GM19043 (cell line): Measurements from ENCODE around the gene WNT11.

Source experiments
- ATAC-seq: cut with Tn5 transposase; IDR thresholded peaks from one replicate; pipeline ENCODE4 v1.9.1; 2021; ENCODE audit warnings: low read depth; ENCODE audit not compliant: unreplicated experiment

Gene WNT11

GRCh38 chr11:76206327-76207081, at the start of gene WNT11:
Gene WNT11 (minus strand): TSS chr11:76206502. CDS start chr11:76206407, 95 bp downstream.
- ATAC-seq, result no peak

DNA sequence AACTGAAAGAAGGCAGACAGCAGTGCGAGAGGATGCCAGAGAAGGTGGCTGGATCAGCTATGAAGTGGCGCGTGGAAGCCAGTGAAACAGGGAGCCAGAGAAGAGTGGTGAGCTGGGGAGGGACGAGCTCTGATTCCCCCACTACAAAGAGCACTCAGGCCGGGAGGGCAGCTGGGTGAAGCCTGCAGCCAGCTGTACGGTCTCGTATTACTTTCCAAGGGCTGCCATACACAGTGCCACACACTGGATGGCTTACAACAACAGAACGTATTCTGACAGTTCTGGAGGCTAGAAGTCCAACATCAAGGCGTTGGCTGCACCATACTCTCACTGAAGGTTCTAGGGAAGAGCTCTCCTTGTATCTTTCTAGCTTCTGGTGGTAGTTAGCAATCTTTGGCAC, 47.1 kb upstream of the WNT11 start:
- ATAC-seq, result no peak

DNA sequence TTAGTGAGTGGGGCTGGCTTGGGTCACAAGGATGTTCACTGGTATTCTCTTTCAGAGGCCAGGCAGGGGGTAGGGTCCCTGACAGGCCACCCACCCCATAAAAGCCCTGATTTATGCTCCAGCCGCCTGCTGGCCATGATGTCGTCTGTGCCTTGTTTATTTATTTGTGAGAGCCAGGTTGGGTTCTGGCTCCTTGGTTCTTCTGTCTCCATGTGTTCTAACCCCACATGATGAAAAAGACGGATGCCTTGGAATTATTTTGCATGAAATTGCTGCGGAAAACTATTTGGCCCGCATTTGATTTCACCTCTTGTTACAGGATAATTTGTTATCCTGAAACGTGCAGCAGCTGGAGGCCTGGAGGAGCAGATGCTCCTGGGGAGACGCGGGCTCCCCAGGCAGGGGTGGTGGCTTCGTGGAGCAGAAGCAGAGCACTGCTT, 46.3 kb upstream of the WNT11 start:
- ATAC-seq, result no peak

GRCh38 chr11:76251576-76251975, 45.3 kb upstream of the WNT11 start:
- ATAC-seq, result no peak

DNA sequence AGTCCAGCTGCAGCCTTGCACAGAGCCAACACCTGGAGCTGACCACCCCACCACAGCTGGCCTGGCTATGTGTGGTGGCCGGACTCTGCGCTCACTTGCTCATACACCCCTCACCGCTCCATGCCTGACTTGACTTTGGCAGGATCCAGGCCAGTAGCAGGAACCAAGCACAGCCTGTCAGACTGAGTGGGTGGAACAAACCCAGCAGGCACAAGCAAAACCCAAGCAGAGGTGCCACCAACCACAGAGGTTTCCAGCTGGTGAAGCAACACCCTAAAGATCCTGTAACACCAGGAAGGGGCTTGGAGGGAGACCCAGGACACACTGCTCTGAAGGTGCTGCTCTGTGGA, 44.9 kb upstream of the WNT11 start:
- ATAC-seq, result no peak

DNA sequence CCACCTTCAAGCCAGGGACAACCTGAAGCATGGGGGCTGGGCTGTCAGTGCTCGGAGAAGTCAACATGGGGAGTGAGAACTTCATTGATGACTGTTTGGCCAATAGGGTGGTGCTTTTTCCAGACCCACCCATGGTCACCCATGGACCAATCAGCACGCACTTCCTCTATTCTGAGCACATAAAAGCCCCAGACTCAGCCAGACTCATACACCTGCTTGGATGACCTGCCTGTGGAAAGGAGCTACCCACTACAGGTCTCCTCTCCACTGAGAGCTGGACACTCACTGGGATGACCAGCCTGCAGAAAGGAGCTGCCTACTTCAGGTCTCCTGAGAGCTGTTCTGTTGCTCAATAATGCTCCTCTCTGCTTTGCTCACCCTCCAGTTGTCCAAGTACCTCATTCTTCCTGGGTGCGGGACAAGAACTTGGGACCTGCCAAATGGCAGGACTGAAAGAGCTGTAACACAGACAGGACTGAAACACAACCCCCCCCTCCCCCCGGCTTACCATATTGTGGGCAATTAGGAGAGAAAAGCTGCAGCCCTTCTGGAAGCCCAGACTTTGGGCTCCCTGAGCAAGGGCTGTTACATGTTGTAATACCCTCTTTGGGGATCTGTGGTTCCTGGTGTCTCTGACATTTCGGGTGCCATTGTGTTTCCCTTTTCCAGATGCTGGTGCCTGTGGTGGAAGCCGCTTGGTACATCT, 44.4 kb upstream of the WNT11 start:
- ATAC-seq, result no peak

DNA sequence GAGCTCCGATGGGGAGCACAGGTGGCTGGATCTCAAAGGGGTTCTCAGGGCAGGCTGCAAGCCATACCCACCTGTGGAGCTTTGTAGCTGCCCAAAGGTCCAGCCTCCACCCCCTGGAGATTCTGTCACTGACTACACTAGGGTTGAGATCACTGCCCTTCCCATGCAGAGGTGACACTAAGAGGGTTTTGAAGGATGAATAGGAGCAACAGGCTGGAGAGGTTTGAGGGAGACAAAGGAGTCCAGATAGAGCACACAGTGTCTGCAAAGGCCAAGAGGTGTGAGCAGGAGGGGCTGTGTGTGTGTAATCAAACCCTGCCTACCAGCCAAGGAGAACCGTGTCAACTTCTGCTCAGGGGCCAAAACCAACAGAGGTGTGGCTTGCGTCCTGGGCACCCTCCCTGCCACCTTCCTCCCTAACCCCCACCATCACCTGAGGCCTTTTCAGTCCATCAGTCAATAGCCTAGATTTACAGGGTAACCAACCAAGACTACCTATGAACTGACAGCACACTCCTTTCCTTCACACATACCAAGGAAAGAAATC, 43.0 kb upstream of the WNT11 start:
- no peak for ATAC-seq

DNA sequence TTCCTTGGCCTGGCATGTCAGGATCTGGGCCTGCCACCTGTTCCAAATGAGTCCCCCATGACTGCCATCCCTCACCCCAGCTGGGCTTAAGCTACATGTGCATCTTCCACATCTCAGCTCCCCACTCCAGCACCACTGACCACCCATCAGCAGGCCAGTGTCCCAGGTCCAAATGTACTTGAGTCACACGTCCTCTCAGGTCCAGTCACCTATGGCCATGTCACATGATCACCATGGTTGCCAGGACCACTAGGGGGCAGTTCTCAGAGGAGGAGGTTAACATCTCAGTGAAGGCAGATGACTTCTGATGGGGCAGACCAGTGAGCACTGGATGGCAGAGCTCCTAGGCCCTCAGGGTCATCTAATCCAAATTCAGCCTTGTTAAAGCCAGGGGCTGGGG, 41.9 kb upstream of the WNT11 start:
- ATAC-seq, result no peak

GRCh38 chr11:76247091-76247490, 40.8 kb upstream of the WNT11 start:
- ATAC-seq, result no peak

DNA sequence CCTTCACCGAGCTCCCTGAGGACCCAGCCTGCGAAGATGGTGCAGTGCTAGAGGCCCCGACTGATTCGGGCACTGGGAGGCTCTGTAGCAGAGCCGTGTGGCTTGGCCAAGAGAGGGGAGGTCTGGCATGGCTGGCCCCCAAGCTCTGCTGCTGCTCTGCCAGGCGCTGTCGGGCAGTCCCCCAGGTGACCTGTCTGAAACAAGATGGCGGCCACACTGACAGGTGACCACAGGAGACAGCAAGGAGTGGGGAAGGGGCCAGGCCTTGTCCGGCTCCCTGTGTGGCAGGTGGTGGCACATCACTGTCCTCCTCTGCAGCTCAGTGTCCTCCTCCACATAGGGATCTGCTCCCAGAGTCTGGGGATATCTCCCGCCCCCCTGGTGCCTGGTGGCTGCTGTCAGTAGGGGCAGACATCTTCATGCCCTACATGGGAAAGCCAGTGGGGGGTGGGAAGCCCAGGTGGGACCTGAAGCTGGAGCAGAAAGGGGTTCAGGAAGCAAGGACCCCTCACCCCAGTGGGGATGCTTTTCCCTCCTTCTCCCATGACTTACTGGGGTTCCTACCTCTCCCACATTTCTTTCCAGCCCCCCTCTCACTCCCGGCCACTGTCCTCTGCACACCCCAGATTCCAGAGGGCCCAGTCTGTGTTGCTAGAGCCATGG, 40.1 kb upstream of the WNT11 start:
- no peak for ATAC-seq

DNA sequence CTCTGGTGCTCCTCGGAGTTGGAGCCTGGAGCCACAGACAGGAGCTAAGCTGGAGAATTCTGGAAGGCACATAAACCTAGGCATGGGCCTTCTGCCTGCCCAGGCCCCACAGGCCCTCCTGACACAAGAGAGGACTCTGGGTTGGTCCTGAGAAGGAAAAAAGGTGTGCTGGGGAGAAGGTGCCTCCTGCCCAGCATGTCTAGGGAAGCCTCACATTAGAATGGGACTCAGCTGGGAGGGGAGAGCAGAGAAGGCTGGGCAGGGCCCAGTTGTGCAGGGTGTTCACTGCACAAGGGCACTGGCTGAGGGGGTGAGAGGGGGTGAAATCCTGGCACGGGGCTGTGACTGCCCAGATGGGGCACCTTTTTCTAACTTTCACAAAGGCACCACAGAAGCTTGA, 39.4 kb upstream of the WNT11 start:
- no peak for ATAC-seq

DNA sequence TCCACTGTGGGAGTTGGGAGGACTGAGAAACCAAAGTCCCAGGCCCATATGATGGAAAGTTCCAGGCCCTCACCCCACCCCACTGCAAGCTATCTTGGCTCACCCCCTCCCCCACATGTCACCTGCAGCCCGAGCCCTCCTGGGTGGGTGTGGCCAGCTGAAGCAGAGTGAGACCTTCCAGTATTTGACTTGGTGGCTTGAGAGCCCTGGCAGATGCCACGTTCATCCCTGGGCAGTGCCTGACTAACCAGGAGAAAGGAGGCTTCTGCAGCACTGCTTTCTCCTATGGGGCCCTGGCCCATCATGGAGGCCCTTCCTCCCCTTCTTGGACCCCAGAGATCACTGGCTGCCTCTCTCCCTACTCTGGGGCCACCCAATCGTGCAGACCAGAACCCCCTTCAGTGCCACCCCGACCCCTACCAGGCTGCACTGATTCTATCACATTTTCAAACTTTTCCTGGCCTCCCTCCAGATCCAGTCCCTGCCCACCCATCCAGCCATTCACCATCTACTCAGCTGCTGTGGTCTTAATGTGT, 38.1 kb upstream of the WNT11 start:
- ATAC-seq, result no peak

GRCh38 chr11:76243957-76244285, 37.6 kb upstream of the WNT11 start:
- ATAC-seq, result no peak

DNA sequence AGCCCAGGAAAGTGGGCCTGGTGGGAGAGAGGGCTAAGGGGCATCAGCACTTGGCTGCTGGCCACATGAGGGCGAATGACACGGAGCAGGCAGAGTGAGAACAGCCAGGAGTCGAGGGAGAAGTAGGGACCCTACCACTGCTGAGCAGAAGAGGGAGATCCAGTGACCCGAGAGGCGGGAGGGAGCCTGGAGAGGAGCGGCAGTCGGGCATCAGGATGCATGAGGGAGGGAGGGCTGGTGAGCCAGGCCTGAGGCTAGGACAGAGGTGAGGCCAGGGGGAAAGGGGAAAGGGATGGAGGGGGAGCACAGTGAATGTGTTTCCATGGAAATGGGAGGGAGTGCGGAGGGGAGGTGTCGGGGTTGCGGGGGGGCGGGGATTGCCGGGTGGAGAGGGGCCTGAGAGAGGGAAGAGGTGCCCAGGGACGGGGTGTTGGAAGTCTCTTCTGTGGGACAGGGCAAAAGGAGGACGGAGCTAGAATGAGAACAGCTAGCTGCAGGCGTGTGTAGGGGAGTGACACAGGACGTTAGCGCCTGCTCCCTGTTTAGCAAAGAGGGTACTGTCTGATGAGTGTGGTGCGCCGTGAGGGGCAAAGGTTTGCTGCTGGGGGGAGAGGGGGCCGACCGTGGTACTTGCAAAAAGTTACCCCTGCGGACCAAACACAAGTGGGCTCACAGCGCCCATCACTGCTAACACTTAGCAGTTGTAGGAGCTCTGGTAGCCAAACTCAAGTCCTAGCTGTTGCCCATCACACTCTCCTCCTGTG, 37.1 kb upstream of the WNT11 start:
- ATAC-seq, result no peak

GRCh38 chr11:76242004-76242779, 35.9 kb upstream of the WNT11 start:
- no peak for ATAC-seq

DNA sequence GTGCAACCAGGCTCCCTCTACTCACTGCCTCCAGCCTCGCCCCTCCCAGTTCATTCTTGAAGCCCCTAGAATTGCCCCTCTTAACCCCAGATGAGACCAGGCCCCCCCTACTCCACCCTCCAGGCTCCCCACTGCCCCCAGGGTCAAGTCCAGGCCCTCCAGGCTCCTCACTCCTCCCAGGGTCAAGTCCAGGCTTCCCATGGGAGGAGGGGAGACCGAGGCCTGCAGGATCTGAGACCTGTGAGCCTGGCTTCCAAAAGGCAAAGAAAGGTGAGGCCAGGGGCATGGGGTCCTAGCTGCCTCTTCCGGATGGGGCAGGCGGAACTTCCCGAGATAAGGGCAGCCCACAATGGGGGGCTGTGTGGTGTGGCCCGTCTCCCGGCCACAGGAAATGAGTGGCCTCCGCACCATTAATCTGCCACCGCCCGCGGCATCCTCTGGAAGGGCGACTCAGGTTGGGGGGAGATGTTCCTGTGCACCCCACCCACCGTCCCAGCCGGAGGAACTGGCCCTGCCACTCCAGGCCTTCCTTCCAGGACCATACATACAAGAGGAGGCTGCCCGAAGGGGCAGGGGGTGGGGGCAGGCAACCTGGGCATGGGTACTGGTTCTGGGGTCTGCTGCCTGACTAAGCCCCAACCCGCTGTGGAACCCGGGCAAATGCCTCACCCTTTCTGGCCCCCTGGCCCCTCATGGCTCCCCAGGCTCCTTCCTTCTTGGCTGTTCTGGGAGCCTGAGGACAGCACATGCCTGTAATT, 35.1 kb upstream of the WNT11 start:
- ATAC-seq, result no peak

DNA sequence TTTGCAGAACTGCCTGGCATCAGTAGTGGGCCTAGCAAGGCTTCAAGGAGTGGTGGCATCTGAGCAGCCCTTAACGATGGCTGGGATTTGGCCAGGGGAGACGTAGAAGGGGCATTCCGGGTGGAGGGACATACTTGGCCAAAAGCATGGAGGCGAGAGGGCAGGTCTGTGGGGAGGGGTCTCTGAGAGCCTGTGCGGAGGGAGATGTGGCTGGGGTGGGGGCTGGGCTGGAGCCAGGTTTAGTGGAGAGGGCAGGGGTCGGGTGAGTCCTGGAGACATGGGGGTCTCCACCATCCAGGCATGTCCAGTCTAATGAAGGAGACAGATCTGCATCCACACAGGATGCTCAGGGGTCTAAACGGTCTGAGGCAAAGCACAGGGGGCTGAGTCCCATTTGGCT, 34.4 kb upstream of the WNT11 start:
- ATAC-seq, result no peak

DNA sequence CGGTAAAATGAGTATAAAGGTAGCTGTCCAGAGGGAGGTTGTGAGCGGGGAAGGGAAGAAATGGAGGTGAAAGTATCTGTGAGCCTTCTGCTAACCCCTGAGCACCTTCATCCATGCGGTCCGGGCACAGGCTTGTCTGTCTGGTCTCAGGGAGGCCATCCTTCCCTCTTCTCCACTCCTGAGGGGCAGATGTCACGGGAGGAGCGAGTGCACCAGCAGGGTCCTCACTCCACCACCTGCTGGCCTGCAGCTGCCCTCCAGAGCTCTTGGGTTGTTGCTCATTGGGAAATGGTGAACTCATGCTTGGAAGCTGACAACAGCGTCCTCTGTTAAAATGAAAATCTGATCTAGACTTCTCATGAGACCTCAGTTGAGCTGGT, 33.8 kb upstream of the WNT11 start:
- ATAC-seq, result no peak

- ATAC-seq, result no peak
Observed at GRCh38 chr11:76239483-76240160, 33.3 kb upstream of the WNT11 start.
